NT2/D1 (cell line): Measurements from ENCODE around the gene AGPS.

ENCODE experiments used
- SUZ12 ChIP-seq: IDR thresholded peaks from 2 replicates; pipeline ENCODE4 v1.6.1; 2011; ENCODE audit not compliant: insufficient read length, insufficient read depth; ENCODE audit errors: extremely low read depth
- YY1 ChIP-seq: IDR thresholded peaks from 2 replicates; pipeline ENCODE4 v1.6.1; 2011; ENCODE audit not compliant: insufficient read length, insufficient read depth
- ZNF274 ChIP-seq: IDR thresholded peaks from 2 replicates; pipeline ENCODE4 v1.6.1; 2011; ENCODE audit warnings: mild to moderate bottlenecking, low read depth, low read length

DNA sequence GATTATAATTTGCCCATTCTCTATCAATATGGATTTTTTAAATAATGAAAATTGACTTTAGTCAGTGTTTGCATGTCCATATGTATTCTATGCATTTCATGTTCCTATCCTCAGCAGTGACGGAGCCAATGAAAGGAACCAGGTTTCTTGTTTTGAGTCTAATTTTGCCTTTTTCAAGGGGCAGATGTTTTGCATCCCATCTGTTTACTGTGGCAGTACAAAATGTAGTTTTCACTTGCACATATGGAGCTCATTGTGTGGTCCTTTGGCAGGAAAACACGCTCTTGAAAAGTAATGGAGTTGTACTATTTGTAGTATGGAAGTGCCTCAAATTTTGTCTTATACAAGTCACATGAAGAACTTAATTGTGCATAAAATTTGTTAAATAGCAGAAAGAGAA is 127.8 kb downstream of the AGPS start:
- TF ChIP-seq YY1 = no peak
- no peak for TF ChIP-seq ZNF274
- no peak for TF ChIP-seq SUZ12
